Measurements from ENCODE around the gene NDRG3.

NDRG3 gene

GRCh38 chr20:36775826-36776225 lies 29.9 kb upstream of the NDRG3 start:
- peak overlapping the region in 1 of 2 donors; percentile 5 for H3K4me3 Mint-ChIP-seq
- H3K9me3 Mint-ChIP-seq = no peaks in the 10 kb centered on the region
- peak overlapping the region; percentile 84 for H3K27ac Mint-ChIP-seq

GRCh38 chr20:36775196-36775595 lies 29.3 kb upstream of the NDRG3 start:
- Mint-ChIP-seq H3K36me3 (peaks cover 7 to 18% of the 10 kb centered on the region in 2 donors), H3K9me3 (no peaks in the 10 kb centered on the region), H3K4me1 (peaks cover 27 to 55% of the 10 kb centered on the region in 2 donors), H3K27me3 (no peaks in the 10 kb centered on the region), H3K4me3 (peak overlapping the region; percentile 55 to 89), H3K27ac (no peak overlapping the region)
- ATAC-seq (replicated peaks) = no peak
- DNase-seq = no peak

More at GRCh38 chr20:36775826-36776225, 29.9 kb upstream of the NDRG3 start:
- Mint-ChIP-seq H3K27me3 (no peaks in the 10 kb centered on the region), H3K36me3 (peaks cover 5 to 14% of the 10 kb centered on the region in 2 donors), H3K4me1 (peaks cover 24 to 51% of the 10 kb centered on the region in 2 donors)
- DNase-seq (no peak), ATAC-seq (replicated peaks) (no peak)

GRCh38 chr20:36773597-36774390 lies 27.9 kb upstream of the NDRG3 start, which contains the start of gene DSN1:
Gene DSN1, minus strand, starts transcription at chr20:36773763. Its CDS starts 2,305 bp downstream, at chr20:36771458.
- peak within 1 kb of the TSS; percentile 94 for H3K27ac Mint-ChIP-seq
- DNase-seq = peak; percentile 98
- H3K36me3 Mint-ChIP-seq = peaks cover 7 to 18% of the 10 kb centered on the region in 2 donors
- H3K27me3 Mint-ChIP-seq = no peaks in the 10 kb centered on the region
- H3K4me3 Mint-ChIP-seq = peak within 1 kb of the TSS; percentile 87 to 89
- H3K4me1 Mint-ChIP-seq = peaks cover 28 to 68% of the 10 kb centered on the region in 2 donors
- H3K9me3 Mint-ChIP-seq = no peaks in the 10 kb centered on the region
- peak; percentile 87 to 91 for ATAC-seq (replicated peaks)

- Mint-ChIP-seq H3K4me3 (peak overlapping the region; percentile 87 to 89), H3K27me3 (no peaks in the 10 kb centered on the region), H3K4me1 (peaks cover 28 to 68% of the 10 kb centered on the region in 2 donors), H3K36me3 (peaks cover 7 to 18% of the 10 kb centered on the region in 2 donors), H3K9me3 (no peaks in the 10 kb centered on the region), H3K27ac (peak overlapping the region; percentile 94)
- DNase-seq = no peak
- no peak for ATAC-seq (replicated peaks)
Observed at GRCh38 chr20:36773107-36773596, 27.3 kb upstream of the NDRG3 start.

GRCh38 chr20:36770680-36771079 lies 24.8 kb upstream of the NDRG3 start:
- no peak overlapping the region for H3K27ac Mint-ChIP-seq
- no peaks in the 10 kb centered on the region for H3K27me3 Mint-ChIP-seq
- DNase-seq (no peak), ATAC-seq (replicated peaks) (no peak)
- H3K4me1 Mint-ChIP-seq = peaks cover 23 to 62% of the 10 kb centered on the region in 2 donors
- H3K36me3 Mint-ChIP-seq = peaks cover 10 to 18% of the 10 kb centered on the region in 2 donors
- no peak overlapping the region for H3K4me3 Mint-ChIP-seq
- H3K9me3 Mint-ChIP-seq = no peaks in the 10 kb centered on the region

- no peak for DNase-seq
- H3K27me3 Mint-ChIP-seq = no peaks in the 10 kb centered on the region
- peaks cover 10 to 18% of the 10 kb centered on the region in 2 donors for H3K36me3 Mint-ChIP-seq
- H3K27ac Mint-ChIP-seq = no peak overlapping the region
- no peak for ATAC-seq (replicated peaks)
- no peak overlapping the region for H3K4me3 Mint-ChIP-seq
- H3K9me3 Mint-ChIP-seq = no peaks in the 10 kb centered on the region
- H3K4me1 Mint-ChIP-seq = peaks cover 18 to 48% of the 10 kb centered on the region in 2 donors
Observed at GRCh38 chr20:36768768-36769430, 23.0 kb upstream of the NDRG3 start.

- Mint-ChIP-seq H3K36me3 (peaks cover 14 to 16% of the 10 kb centered on the region in 2 donors), H3K9me3 (no peaks in the 10 kb centered on the region), H3K4me3 (no peak overlapping the region), H3K27ac (peak overlapping the region; percentile 62), H3K4me1 (peaks cover 8 to 10% of the 10 kb centered on the region in 2 donors), H3K27me3 (no peaks in the 10 kb centered on the region)
- DNase-seq (no peak), ATAC-seq (replicated peaks) (no peak)
Observed at GRCh38 chr20:36761125-36761524, 15.2 kb upstream of the NDRG3 start.

GRCh38 chr20:36760647-36761046 lies 14.8 kb upstream of the NDRG3 start:
- Mint-ChIP-seq H3K27me3 (no peaks in the 10 kb centered on the region), H3K27ac (peak overlapping the region; percentile 62), H3K4me1 (peaks cover 8 to 10% of the 10 kb centered on the region in 2 donors), H3K9me3 (no peaks in the 10 kb centered on the region), H3K4me3 (no peak overlapping the region), H3K36me3 (peaks cover 16 to 18% of the 10 kb centered on the region in 2 donors)
- DNase-seq (no peak), ATAC-seq (replicated peaks) (no peak)

- Mint-ChIP-seq H3K36me3 (peaks cover 23 to 33% of the 10 kb centered on the region in 2 donors), H3K27me3 (no peaks in the 10 kb centered on the region)
- ATAC-seq (replicated peaks) = peak in 1 of 2 donors; percentile 13
Observed at GRCh38 chr20:36758276-36758675, 12.4 kb upstream of the NDRG3 start.

GRCh38 chr20:36756496-36756895 lies 10.6 kb upstream of the NDRG3 start:
- no peak for DNase-seq

More at GRCh38 chr20:36758276-36758675, 12.4 kb upstream of the NDRG3 start:
- Mint-ChIP-seq H3K9me3 (no peaks in the 10 kb centered on the region), H3K4me3 (no peak overlapping the region), H3K27ac (no peak overlapping the region), H3K4me1 (peaks cover 16 to 20% of the 10 kb centered on the region in 2 donors)
- no peak for DNase-seq

GRCh38 chr20:36754656-36755222 lies 8.8 kb upstream of the NDRG3 start:
- peak overlapping the region; percentile 1 for H3K27ac Mint-ChIP-seq

More at GRCh38 chr20:36756496-36756895, 10.6 kb upstream of the NDRG3 start:
- no peaks in the 10 kb centered on the region for H3K27me3 Mint-ChIP-seq
- H3K4me1 Mint-ChIP-seq = peaks cover 16 to 20% of the 10 kb centered on the region in 2 donors
- no peak overlapping the region for H3K4me3 Mint-ChIP-seq
- no peak overlapping the region for H3K27ac Mint-ChIP-seq
- H3K9me3 Mint-ChIP-seq = no peaks in the 10 kb centered on the region
- peaks cover 30 to 41% of the 10 kb centered on the region in 2 donors for H3K36me3 Mint-ChIP-seq
- ATAC-seq (replicated peaks) = no peak

GRCh38 chr20:36752582-36752981 lies 6.7 kb upstream of the NDRG3 start:
- Mint-ChIP-seq H3K27me3 (no peaks in the 10 kb centered on the region), H3K36me3 (peaks cover 24 to 34% of the 10 kb centered on the region in 2 donors), H3K4me1 (peaks cover 11 to 17% of the 10 kb centered on the region in 2 donors), H3K27ac (no peak overlapping the region), H3K9me3 (no peaks in the 10 kb centered on the region), H3K4me3 (no peak overlapping the region)
- no peak for ATAC-seq (replicated peaks)
- no peak for DNase-seq

More at GRCh38 chr20:36754656-36755222, 8.8 kb upstream of the NDRG3 start:
- Mint-ChIP-seq H3K27me3 (no peaks in the 10 kb centered on the region), H3K9me3 (no peaks in the 10 kb centered on the region), H3K4me3 (no peak overlapping the region), H3K4me1 (peaks cover 14 to 20% of the 10 kb centered on the region in 2 donors), H3K36me3 (peaks cover 26 to 36% of the 10 kb centered on the region in 2 donors)
- DNase-seq (peak; percentile 8), ATAC-seq (replicated peaks) (peak; percentile 59 to 61)

GRCh38 chr20:36745234-36745926 lies 510 bp downstream of the NDRG3 start:
- Mint-ChIP-seq H3K4me3 (peak overlapping the region; percentile 92 to 94), H3K27me3 (no peaks in the 10 kb centered on the region), H3K27ac (peak overlapping the region; percentile 94), H3K4me1 (peaks cover 12 to 27% of the 10 kb centered on the region in 2 donors), H3K9me3 (no peaks in the 10 kb centered on the region), H3K36me3 (peaks cover 0 to 2% of the 10 kb centered on the region in 2 donors)
- peak; percentile 54 to 58 for ATAC-seq (replicated peaks)
- no peak for DNase-seq
